HUES64 (cell line): ENCODE measurements around the gene EHD4.

Source experiments
- H3K27ac ChIP-seq: 2 replicates; pipeline ENCODE4 v1.7.0; 2013; ENCODE audit warnings: low read depth, low read length, inconsistent platforms
- H3K27me3 ChIP-seq: 2 replicates; pipeline ENCODE4 v1.6.1; 2013; ENCODE audit warnings: mild to moderate bottlenecking, low read length; ENCODE audit not compliant: insufficient read depth
- H3K36me3 ChIP-seq: 2 replicates; pipeline ENCODE4 v1.6.1; 2013; ENCODE audit warnings: mild to moderate bottlenecking, low read length; ENCODE audit not compliant: insufficient read depth
- H3K4me1 ChIP-seq: 2 replicates; pipeline ENCODE4 v1.6.1; 2013; ENCODE audit warnings: mild to moderate bottlenecking, low read length, moderate library complexity; ENCODE audit not compliant: insufficient read depth
- H3K4me3 ChIP-seq: 2 replicates; pipeline ENCODE4 v1.5.1; 2013; ENCODE audit warnings: mild to moderate bottlenecking, low read length, moderate library complexity
- H3K9ac ChIP-seq: 2 replicates; pipeline ENCODE4 v1.6.1; 2013; ENCODE audit warnings: mild to moderate bottlenecking, low read depth, low read length
- H3K9me3 ChIP-seq: 2 replicates; pipeline ENCODE4 v1.6.1; 2013; ENCODE audit warnings: low read depth, low read length; ENCODE audit not compliant: insufficient read depth
- WGBS: fragments of 150-250, 120-280 bp; methylation state at CpG from one replicate; pipeline ENCODE4 v1.1.7; 2013; ENCODE audit warnings: missing lambda C conversion rate; 5-methylcytosine and 5-hydroxymethylcytosine counted together

Gene EHD4

GRCh38 chr15:41872166-41872747, 100.1 kb downstream of the EHD4 start:
- Histone ChIP-seq H3K27ac (no peak overlapping the region), H3K27me3 (no peaks in the 10 kb centered on the region), H3K36me3 (no peaks in the 10 kb centered on the region), H3K4me3 (no peak overlapping the region), H3K4me1 (no peaks in the 10 kb centered on the region), H3K9me3 (no peaks in the 10 kb centered on the region), H3K9ac (no peak overlapping the region; the same call in 1 of the 2 replicates)
- 91% methylated on average over 9 of the region's 9 CpGs for WGBS

DNA sequence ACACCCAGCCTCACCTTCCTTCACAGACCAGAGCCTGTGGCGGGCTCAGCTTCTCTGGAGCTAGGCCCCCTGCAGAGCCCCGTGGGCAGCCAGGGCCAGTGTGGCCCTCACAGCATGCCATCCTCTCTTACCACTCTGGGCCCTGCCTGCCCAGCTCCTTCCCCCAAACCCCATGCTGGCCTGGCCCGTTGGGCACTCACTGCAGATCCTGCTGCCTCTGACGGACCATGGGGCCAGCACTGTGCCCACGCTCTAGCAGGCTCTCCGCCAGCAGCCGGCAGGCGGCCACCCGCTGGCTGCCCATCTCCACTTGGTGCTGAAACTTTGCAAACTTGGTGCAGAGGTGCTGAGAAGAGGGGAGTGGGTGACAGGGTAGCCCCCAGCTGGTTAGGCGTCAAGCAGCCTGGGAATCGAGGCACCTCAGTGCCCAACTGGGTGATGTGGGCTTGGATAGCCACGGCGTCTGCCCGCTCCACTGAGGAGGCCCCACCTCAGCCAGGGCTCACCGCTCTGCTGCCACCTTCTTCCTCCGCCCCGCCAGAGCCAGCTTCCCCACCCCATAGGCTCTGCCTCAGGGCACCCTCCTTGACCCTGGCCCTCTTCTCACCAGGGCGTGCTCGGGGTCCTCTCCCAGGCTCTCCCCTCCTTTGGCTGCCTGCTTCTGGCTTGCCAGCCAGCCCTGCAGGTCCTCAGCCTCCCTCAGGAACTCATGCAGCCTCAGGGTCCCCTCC, 101.0 kb downstream of the EHD4 start:
- Histone ChIP-seq H3K4me3 (no peak overlapping the region), H3K4me1 (no peaks in the 10 kb centered on the region), H3K27ac (no peak overlapping the region), H3K36me3 (no peaks in the 10 kb centered on the region), H3K27me3 (no peaks in the 10 kb centered on the region), H3K9ac (no peak overlapping the region), H3K9me3 (no peaks in the 10 kb centered on the region)
- 93% methylated on average over 19 of the region's 19 CpGs for WGBS

DNA sequence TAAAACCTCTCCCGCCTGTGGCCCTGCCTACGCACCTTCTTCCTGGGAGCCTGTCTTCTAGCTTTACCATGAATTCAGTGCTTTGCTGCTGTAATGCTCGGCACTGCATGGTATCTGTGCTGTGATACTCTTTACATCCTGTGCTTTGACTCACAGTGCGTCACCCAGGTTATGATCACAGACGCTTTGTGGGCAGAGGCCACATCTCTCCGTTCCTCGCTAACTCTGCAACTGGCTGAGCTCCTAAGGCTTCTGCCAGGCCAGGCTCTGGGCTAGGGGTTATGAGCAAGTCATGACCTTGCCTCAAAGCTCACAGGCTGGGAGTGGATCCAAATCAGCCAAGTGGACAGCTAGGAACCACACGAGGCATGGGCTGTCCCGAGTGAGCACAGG, 101.7 kb downstream of the EHD4 start:
- Histone ChIP-seq H3K27me3 (no peaks in the 10 kb centered on the region), H3K27ac (no peak overlapping the region), H3K4me3 (no peak overlapping the region), H3K36me3 (no peaks in the 10 kb centered on the region), H3K4me1 (no peaks in the 10 kb centered on the region), H3K9me3 (no peaks in the 10 kb centered on the region), H3K9ac (0 out of 2 replicates have a peak overlapping the region, but pooled peaks have one; percentile 9)
- 86% methylated on average over 9 of the region's 9 CpGs for WGBS

DNA sequence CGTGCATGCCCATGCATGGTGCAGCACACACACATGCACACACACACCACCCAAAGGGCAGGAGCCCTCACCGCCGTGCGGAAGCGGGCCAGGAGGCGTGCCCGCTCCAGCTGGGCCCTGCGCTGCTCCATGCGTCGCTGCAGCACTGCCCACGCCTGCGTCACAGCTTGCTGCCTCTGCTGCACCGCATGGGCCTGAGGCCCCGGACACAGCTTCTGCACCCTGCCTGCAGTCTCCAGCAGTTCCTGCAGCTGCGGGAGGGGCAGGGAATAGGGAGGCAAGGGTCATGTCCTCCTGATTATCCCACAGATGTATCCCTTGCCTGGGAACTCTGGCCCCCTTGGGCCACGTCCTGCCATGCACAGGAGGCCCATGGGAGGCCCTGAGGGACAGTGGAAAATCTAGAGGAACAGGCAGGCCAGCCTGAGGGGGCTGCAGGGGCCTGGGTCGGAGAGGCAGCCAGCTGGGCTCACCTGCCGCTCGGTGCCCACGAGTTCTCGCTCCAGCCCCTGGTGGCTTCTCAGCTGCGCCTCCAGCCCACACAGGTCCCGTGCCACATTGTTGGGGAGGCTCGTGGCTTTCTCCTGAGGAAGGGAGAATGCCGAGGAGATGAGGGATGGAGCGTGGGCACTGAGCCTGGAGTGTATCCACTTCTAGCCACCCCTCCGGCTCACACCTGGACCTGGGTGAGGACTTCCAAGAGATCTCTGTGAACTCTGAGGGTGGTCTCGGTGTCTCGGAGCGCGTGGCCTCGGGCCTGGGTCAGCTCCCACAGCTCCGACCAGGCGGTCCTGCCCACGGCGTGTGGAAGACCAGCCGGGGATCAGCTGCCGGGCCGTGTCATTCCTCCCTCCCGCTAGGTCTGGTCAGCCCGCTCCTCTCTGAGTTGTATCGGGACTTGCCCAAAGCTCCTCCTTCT, 102.3 kb downstream of the EHD4 start:
- Histone ChIP-seq H3K9ac (0 out of 2 replicates have a peak overlapping the region, but pooled peaks have one; percentile 9), H3K9me3 (no peaks in the 10 kb centered on the region), H3K4me1 (no peaks in the 10 kb centered on the region), H3K27me3 (no peaks in the 10 kb centered on the region), H3K36me3 (no peaks in the 10 kb centered on the region), H3K4me3 (no peak overlapping the region), H3K27ac (no peak overlapping the region)
- WGBS, result 92% methylated on average over 42 of the region's 42 CpGs

- H3K4me3 ChIP-seq, result no peak overlapping the region
- H3K9me3 ChIP-seq, result no peaks in the 10 kb centered on the region
- WGBS, result 96% methylated on average over 15 of the region's 15 CpGs
- H3K9ac ChIP-seq, result no peak overlapping the region
- no peaks in the 10 kb centered on the region for H3K36me3 ChIP-seq
- no peaks in the 10 kb centered on the region for H3K4me1 ChIP-seq
- no peaks in the 10 kb centered on the region for H3K27me3 ChIP-seq
- H3K27ac ChIP-seq, result no peak overlapping the region
Observed at GRCh38 chr15:41868321-41868720, 104.0 kb downstream of the EHD4 start.

- WGBS, result 90% methylated on average over 25 of the region's 25 CpGs
- H3K27me3 ChIP-seq, result no peaks in the 10 kb centered on the region
- no peaks in the 10 kb centered on the region for H3K36me3 ChIP-seq
- no peaks in the 10 kb centered on the region for H3K9me3 ChIP-seq
- H3K27ac ChIP-seq, result no peak overlapping the region
- H3K4me3 ChIP-seq, result no peak overlapping the region
- H3K4me1 ChIP-seq, result no peaks in the 10 kb centered on the region
- H3K9ac ChIP-seq, result no peak overlapping the region
Observed at GRCh38 chr15:41866872-41867579, 105.3 kb downstream of the EHD4 start.

GRCh38 chr15:41866263-41866703, 106.1 kb downstream of the EHD4 start:
- H3K9ac ChIP-seq, result no peak overlapping the region
- no peak overlapping the region for H3K4me3 ChIP-seq
- WGBS, result 76% methylated on average over 8 of the region's 8 CpGs
- no peaks in the 10 kb centered on the region for H3K9me3 ChIP-seq
- H3K36me3 ChIP-seq, result no peaks in the 10 kb centered on the region
- no peaks in the 10 kb centered on the region for H3K4me1 ChIP-seq
- H3K27ac ChIP-seq, result no peak overlapping the region
- no peaks in the 10 kb centered on the region for H3K27me3 ChIP-seq

GRCh38 chr15:41865490-41866055, 106.8 kb downstream of the EHD4 start:
- Histone ChIP-seq H3K4me3 (no peak overlapping the region), H3K27ac (no peak overlapping the region), H3K9ac (no peak overlapping the region), H3K4me1 (no peaks in the 10 kb centered on the region), H3K36me3 (no peaks in the 10 kb centered on the region), H3K27me3 (no peaks in the 10 kb centered on the region), H3K9me3 (no peaks in the 10 kb centered on the region)
- WGBS, result 94% methylated on average over 18 of the region's 18 CpGs

DNA sequence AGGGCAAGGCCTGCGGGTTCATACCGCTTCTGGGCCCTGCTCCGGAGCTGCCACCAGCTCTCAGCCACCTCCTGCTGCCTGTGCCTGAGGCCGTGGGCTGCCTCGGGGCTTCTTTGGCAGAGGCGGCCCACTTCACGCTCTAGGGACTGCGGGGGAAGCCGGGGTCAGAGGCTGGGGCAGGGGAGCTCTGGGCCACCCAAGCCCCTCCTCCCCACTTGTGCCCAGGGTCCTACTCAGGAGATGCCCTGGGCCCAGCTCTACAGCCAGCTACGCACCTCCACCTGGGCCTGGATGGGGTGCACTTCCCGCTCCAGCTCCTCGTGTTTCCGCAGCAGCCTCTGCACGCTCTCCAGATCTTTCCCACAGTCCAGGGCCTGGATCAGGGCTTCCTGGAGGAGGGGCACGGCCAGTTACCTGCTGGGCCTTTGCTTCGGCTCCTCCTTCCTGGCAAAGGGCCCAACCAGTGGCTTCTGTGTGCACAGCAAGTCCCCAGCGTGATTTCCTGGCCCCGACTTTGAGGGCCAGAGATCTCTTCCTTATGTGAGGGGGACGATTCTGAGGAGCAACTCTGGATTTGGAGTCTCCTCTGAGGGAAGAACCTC, 109.7 kb downstream of the EHD4 start:
- no peaks in the 10 kb centered on the region for H3K36me3 ChIP-seq
- H3K27me3 ChIP-seq, result no peaks in the 10 kb centered on the region
- H3K4me3 ChIP-seq, result no peak overlapping the region
- no peak overlapping the region for H3K27ac ChIP-seq
- H3K9me3 ChIP-seq, result no peaks in the 10 kb centered on the region
- 74% methylated on average over 19 of the region's 19 CpGs for WGBS
- no peaks in the 10 kb centered on the region for H3K4me1 ChIP-seq
- no peak overlapping the region for H3K9ac ChIP-seq

DNA sequence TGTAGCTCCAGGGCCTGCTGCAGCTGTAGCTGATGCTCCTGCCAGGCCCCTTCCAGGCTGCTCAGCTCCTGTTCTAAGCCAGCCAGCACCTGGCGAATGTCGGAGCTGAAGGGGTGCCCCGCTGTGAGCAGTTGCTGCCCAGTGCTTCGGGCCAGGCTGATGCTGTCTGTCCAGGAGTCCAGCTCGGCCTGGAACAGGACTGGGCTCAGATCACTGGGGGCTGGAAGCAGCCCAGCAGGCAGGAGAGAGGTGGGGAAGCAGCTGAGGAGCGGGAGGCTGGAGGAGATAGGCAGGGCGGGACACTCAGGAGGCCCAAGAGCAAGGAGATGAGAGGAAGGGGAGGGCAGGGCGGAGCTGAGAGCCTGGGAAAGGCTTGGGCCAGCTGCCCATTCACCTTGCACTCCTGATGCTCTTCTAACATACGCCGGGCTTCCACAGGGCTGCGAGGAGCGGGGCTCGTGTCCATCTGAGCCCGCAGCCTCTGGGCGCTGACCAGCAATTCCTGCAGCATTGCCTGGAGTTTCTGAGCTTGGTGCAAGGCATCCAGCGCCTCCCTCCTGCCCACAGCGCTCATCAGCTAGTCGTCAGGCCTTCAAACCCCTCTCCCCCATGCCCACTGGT, 110.5 kb downstream of the EHD4 start:
- Histone ChIP-seq H3K4me3 (no peak overlapping the region), H3K9ac (no peak overlapping the region), H3K27ac (no peak overlapping the region), H3K9me3 (no peaks in the 10 kb centered on the region), H3K36me3 (no peaks in the 10 kb centered on the region), H3K27me3 (no peaks in the 10 kb centered on the region), H3K4me1 (no peaks in the 10 kb centered on the region)
- WGBS, result 87% methylated on average over 18 of the region's 18 CpGs
